Activated CD4-positive, CD25-positive, alpha-beta regulatory T cell (primary cell): ENCODE data around the gene LIG1.

Experiments
- DNase-seq, 4 experiments: peaks; one replicate each; lab custom pipeline; 2025; lab: John Stamatoyannopoulos, UW

The LIG1 gene

GRCh38 chr19:48182434-48182833, 12.3 kb upstream of the LIG1 start:
- no peak for DNase-seq

GRCh38 chr19:48181505-48181904, 11.4 kb upstream of the LIG1 start:
- DNase-seq = no peak

GRCh38 chr19:48176226-48176625, 6.1 kb upstream of the LIG1 start:
- no peak for DNase-seq

- DNase-seq = no peak
These were observed 5.4 kb upstream of the LIG1 start for GRCh38 chr19:48175578-48175977.

DNA sequence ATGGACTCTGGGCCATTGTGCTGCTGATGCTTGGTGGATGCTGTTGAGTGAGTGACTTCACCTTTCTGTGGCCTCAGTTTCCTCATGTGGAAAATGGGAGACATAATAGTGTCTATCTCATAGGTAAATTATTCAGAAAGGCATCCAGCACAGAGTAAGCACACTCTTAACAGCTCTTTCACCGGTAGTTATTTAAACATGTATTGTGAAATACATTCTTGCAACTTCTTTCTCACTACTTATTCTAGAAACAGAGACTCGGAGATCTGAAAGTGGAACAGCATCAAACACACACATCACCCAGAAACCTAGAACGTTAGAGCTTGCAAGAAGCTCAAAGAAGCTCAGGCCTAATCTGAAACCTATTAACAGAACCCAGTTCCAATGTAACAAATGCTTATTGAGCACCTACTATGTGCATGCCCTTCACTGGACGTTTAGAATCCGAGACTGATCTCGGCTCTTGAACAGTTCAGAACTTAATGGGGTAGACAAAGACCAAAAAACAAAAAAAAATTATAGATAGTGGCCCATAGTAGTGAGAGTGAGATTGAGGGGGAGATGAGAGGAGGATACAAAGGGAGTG, 4.4 kb upstream of the LIG1 start:
- no peak for DNase-seq

GRCh38 chr19:48171710-48172109, 1.6 kb upstream of the LIG1 start:
- no peak for DNase-seq

DNA sequence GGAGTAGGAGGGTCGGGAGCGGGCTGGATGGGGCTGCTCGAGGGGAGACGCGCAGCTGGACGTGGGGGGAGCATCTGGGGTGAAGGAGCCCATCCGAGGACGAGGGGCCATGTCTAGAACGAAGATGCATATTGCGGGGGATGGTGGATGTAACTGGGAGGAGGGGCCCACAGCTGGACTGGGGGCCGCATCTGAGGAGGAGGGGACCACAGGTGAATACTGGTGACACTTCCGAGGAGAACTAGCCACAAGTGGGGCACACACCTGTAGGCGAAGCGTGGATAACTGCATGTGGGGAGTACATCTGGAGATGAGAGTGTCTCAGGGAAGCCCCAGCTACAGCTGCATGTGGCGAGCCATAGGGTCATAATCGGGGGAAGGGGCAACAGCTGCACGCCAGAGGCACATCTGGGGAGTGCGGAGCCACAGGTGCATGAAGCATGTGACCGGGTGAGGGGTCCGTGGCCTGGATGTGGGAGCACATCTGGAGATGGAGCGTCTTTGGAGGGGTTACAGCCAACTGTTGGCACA, 738 bp upstream of the LIG1 start:
- no peak for DNase-seq

GRCh38 chr19:48169578-48169938, 586 bp downstream of the LIG1 start:
- DNase-seq = peak; percentile 89 to 93 (median 92)

DNA sequence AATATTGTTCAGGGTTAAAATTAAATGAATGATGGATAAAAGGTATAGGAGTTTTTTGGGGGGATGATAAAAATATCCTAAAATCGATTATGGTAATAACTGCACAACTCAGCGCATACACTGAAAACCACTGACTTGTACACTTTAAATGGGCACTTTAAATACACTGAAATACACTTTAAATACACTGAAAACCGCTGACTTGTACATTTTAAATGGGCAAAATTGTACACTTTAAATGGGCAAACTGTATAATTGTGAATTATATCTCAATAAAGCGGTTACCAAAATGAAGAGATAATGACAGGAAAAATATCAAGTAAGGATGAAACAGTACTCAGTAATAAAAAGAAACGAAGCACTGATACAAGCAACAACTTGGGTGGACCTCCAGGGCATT, 1.5 kb downstream of the LIG1 start:
- no peak for DNase-seq

- DNase-seq = no peak
These were observed 11.8 kb downstream of the LIG1 start for GRCh38 chr19:48158210-48158790.

DNA sequence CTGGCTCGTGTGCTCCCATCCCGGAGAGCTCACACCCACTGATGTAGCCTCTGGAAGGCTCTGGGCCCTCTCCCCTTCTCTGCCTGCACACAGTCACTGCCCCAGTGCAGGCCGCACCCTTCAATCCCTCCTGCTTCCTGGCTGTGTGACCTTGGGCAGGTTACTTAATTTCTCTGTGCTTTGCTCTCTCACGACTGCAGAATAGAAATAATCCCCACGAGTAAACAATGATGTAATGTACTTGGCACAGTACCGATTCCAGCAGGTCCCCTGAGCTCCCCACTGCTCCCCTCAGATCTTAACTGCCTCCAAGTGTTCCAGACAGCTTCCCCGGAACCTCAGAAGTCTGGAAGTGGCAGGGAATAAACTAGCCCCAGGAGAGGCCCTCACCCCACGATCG, 16.1 kb downstream of the LIG1 start:
- DNase-seq = no peak

- DNase-seq = peak; percentile 18 to 52 (median 40)
These were observed 17.6 kb downstream of the LIG1 start for GRCh38 chr19:48152551-48152950.

- no peak for DNase-seq
These were observed 20.7 kb downstream of the LIG1 start for GRCh38 chr19:48149430-48149829.

GRCh38 chr19:48148576-48148975, 21.6 kb downstream of the LIG1 start:
- DNase-seq = no peak

DNA sequence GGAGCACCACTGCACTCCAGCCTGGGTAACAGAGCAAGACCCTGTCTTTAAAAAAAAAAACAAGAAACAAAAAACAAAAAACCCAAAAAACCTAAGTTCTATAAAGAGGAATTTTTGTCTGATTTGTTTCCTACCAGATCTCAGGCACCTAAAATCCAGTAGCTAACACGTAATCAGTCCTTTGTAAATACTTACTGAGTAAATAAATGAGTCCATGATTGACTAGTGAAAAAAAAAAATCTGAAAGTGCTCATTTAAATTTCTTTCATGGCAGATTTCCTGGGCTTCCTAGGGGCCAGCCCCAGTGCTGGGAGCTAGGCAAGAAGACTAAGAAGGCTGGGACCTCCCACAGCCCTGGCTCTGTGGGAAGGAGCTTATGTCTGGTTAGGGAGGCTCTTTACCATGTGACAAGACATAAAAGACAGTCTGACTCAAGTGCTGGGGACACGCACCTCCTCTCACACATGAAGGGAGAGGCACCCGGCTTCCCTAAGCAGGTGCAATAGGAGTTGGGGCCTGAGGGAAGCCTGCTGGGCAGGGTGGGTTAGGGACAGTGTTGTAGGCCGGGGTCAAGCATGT, 22.5 kb downstream of the LIG1 start:
- DNase-seq = no peak

DNA sequence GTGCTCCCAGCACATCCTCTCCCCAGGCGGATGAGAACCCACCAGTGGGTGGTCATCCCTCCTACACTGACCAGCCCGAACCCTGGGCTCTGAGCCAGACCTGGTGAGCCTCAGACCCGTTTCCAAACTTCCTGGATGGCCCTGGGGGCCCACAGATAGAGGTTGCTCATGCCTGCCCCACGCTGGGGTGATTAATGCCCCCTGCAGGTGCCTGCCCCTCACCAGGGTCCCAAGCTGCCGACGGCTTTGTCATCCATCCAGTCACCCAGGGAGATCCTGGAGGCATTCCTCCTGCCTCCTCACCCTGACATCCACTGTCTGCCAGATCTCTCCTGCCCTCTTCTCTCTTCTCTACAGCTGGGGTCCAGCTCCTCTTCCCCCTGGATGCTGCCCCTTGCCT, 31.1 kb downstream of the LIG1 start:
- DNase-seq = no peak

GRCh38 chr19:48137411-48137810, 32.7 kb downstream of the LIG1 start:
- no peak for DNase-seq

DNA sequence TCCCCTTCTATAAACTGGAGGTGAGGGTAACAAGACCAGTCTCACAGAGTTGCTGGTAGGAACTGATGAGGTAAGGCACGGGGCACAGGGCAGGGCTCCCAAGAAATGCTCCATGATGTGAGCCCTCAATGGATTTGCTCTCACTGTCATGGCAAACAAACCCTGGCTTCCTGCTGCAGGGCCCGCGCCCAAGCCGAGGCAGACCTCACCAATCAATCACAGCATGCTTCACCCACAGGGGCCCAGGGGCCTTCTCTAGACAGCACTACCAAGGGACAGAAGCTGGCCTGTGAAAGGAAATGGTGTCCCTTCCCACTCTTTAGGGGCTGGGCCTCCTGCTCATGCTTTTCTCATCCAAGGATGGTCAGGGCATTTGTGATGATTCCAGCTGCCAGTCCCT, 33.6 kb downstream of the LIG1 start:
- DNase-seq = no peak

DNA sequence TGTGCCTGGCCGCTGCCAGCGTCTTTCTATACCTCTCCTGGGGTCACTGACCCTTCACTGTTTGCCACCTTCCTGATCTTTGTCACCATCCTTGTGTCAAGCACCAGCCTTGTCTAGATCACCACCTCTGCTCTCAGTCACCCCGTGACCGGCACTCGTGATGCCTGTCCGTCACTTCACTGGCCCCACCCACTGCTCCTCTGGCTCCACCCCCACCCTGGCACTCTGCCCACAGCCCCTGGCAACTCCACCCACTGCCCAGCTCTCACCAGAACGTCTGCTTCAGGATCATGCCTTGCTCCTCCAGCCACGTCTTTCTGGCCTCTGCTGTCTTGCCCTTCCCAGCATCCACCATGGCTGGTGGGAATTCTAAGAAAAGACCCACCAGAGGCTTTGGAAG, 34.7 kb downstream of the LIG1 start:
- no peak for DNase-seq

- no peak for DNase-seq
These were observed 37.0 kb downstream of the LIG1 start for GRCh38 chr19:48133094-48133493.

GRCh38 chr19:48127561-48127960, 42.6 kb downstream of the LIG1 start:
- DNase-seq = no peak

DNA sequence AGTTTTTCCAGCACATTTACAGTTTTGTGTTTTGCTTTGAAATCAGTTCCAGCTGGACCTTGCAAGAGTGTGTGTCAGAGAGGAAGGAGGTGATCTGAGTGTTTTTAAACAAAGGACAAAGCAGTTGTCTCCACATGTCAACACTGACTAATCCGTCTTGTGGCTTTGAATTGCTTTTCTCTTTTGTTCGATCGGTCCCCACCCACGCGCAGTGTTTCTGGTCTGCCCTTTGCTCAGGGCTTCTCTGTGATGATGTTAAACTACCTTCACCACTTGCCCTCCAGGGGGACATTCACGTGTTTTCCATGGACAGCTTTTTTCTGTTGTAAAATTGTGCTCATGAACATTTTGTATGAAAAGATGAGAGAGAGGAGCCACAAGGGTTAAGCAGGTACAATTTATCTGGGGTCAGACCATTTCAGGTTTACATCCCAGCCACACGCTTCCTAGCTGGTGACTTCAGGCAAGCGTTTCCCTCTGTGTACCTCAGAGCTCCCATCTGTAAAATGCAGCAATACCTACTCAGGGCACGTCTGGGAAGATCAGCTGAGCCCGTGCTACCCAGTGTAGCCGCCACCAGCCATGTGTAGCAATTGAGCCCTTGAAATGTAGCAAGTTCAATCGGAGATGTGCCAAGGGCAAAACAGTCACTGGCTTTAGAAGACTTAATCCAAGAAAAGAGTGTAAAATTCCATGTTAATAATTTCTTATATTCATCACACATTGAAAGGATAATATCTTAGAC, 46.1 kb downstream of the LIG1 start:
- DNase-seq = no peak

DNA sequence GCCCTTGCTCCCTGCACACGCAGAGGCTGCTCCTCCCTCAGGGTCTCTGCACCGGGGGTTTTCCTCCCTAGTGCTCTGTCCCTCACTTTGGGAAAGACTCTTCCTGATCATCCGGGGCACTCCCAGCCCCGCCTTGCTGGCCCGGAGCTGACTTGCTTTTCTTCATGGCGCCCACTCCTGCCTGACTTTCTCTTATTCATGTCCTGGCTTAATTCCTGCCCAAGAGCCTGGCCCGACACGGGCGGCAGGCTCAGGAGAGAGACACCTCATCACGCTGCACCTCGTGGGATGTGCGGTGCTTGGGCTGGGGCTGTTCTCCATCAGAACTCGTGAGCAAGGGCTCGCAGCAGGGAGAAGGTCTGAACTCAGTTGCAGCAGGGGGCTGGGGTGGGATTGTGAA, 47.7 kb downstream of the LIG1 start:
- DNase-seq = no peak
